22Rv1 (cell line): ENCODE measurements around the gene TMIGD3.

Experiments used
- CTCF ChIP-seq: fragments of 450-650 bp; IDR thresholded peaks from 2 replicates; pipeline ENCODE4 v1.5.1; 2017; ENCODE audit warnings: mild to moderate bottlenecking
- ZFX ChIP-seq: fragments of 450-650 bp; IDR thresholded peaks from 2 replicates; pipeline ENCODE4 v1.6.1; 2017; ENCODE audit warnings: antibody characterized with exemption, borderline replicate concordance

- no peak for TF ChIP-seq ZFX
- TF ChIP-seq CTCF: no peak
Measured at GRCh38 chr1:111476761-111477309, 26.6 kb downstream of the TMIGD3 start.
